Umbilical cord (tissue), 2 donors: Measurements from ENCODE around the gene SLC7A10. TPM values are rescaled to one million over a fixed set of nuclear protein-coding genes. Genes with fewer than 3 reads are reported as not detected.
A peak's percentile ranks its signal among the peaks of the same experiment; 100 is the strongest.
"Not testable (repeated sequence)": the region's sequence is repeated elsewhere in the genome, so short reads cannot be mapped to it uniquely, and the experiment has no call there.

Experiments used
- DNase-seq: peaks from one replicate; pipeline ENCODE4 v3.0.0-alpha.2; 2015; ENCODE audit warnings: low spot score
- total RNA-seq: library from RNA; depleted of rRNA; stranded (reverse); fragments of >200 nt; gene quantifications from one replicate; pipeline ENCODE4 v1.2.3, GENCODE V29; 2014; ENCODE audit warnings: low replicate concordance; ENCODE audit not compliant: insufficient read depth

The SLC7A10 gene
- total RNA-seq, 1 donor from 2014 or later = not detected

DNA sequence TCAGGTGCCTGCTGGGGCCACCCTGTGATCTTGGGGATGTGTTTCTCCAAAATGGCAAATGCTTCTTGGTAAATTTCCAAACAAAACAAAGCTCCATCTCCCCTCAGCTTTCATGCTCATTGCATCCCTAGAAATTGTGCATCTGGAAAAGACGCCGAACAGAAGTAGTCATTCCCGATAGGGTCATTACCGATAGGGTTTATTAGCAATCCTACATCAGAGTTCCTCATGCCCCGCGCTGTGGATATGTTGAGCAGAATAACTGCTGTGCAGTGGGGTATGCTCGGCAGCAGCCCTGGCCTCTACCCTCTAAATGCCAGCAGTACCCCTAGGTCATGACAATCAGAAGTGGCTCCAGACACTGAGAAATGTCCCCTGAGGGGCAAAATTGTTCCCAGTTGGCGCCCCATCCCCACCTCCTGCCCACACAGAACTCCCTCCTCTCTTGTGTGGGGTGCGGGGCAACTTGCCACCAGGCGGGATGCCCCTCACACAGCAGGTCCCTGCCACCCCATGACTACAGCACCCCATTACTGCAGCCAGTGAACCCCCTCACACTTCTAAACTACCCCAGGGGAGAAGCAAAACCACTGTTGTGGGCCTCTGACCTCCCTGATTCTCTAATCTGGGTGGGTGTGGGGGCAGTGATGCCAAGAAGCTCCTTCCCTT is 13.0 kb upstream of the SLC7A10 start:
- DNase-seq = no peak

DNA sequence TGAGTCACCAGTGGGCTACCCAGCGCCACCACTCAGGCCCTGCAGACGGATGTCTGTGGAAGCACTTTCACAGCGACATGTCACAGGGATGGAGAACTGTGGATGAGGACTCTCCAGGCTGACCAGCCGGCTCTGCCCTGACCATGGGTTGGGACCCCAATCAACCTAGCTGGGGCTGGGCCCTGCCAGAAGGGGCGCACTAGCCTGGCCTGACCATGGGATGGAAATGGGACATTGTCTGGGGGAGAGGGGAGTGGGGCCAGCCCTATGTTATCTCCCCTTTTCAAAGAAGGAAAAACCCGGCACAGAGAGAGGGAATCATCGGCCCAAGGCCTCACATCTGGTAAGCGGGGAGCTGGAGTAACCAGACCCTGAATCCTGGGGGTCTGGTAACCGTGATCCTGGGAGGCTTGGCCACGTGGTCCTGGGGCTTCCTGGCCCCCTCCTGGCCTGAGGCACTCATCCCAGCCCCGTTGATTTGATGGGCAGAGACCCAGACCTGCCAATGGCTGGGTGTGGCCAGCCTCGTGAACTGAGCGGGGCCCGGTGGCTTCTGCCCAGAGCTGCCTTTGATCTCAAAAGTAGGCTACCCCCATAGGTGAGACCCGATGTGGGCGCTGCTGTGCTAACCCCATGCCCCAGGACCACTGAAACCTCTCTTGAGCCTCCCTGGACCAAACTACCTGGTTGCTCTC is 11.2 kb upstream of the SLC7A10 start:
- DNase-seq = no peak

DNA sequence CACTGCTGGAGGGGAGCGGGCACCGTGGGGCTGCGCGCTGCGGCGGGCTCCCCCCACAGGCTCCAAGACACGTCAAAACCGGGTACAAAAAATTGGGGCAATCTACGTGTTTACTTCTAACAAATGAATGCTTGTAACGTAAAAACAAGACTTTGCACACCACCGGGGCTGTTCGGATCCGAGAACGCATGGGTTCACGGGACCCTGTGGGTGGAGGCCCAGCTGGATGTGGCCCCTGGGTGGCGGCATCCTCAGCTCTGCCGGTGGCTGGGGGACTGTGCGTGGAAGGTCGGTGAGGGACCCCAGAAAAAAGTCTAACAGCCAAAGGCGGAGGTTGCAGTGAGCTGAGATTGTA is 10.3 kb upstream of the SLC7A10 start:
- no peak for DNase-seq

DNA sequence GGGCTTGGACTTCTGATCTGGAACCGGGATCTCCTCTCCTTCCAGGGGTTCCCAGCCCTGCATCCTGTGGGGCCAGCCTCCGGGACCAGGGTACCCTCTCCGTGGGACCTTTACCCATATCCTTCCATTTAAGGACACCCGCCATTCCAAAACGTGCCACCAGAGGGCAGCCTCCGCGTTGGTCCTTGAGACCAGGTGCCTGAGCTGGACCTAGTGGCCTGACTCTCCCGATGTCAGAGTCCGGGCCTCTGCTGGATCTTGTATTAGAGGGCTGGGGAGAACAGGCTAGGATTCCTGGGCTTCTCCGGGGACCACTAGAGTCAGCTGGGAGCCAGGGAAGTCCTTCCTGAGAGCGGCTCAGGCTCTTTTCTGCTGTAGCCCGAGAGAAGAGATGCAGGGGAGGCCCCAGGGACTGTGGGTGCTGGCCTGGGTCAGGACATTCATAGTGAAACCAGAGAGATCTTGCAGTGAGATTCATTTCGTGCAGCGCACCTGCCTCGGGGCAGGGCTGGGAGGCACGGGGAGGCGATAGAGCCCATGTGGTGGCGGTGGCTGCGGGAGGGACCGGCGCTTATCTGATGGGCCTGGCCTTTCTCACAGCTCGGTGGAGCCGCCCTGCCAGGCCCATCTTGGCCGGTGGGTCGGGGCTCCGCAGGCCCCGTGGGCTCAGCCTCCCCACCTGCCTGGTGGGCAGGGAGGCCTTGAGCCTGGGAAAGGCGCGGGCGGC is 9.8 kb upstream of the SLC7A10 start:
- DNase-seq = peak; percentile 63

DNA sequence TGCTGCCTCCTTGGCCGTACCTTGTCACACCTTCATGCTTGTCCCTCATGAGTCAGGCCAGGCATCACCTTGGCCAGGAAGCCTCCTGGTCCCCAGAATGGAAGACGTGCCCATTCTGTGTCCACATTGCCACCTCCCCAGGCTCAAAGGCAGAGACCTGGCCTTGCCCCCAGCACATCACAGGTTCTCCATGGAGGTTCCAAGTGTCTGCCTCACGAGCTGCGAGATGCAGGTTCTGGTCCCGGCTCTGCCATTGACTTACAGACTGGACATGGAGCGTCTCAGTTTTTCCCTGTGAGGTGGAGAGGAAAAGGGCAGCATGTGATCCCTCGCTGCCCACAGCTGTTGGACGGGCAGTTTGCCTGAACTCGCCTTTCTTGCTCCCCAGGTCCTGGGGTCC is 9.1 kb upstream of the SLC7A10 start:
- DNase-seq = no peak

DNA sequence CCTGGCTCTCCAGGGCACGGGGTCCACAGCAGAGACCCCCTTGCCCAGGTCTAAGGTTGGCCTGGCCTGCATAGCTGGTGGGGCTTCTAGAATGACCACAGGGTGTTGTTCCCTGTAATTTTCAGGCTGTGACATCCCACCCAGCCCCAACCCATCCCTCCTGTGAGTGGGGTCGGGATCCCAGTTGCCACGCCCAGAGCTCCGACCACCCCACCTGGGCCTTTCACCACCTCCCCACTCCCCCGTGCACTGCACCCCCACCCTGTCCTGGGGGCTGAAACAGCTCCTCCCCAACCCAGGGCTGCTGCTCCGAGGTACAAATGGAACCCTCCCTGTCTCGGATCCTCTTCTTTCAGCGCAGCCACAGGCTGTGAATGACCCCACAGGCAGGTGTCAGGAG is 8.4 kb upstream of the SLC7A10 start:
- no peak for DNase-seq

DNA sequence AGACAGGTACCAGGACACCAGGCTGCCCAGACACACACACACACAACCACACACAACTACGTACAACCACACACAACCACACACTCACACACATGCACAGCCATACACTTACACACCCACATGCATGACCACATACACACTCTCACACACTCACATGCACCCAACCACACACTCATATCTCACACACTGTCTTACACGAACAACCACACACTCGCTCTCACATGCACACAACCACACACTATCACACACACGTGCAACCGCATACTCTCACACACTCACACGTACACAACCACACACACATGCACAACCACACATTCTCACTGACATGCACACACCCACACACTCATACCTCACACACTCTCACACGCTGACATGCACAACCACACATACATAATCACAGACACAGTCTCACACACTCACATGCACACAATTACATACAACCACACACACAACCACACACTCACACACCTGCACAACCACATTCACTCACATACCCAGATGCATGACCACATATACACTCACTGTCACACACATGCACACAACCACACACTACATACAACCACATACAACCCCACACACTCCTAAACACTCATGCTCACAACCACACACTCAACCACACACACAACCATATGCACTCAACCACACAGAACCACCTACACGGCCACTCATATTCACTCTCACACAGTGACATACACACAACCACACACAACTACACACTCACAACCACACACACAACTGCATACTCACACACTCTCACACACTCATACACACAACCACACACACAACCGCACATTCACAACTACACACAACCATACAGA is 7.6 kb upstream of the SLC7A10 start:
- no peak for DNase-seq

DNA sequence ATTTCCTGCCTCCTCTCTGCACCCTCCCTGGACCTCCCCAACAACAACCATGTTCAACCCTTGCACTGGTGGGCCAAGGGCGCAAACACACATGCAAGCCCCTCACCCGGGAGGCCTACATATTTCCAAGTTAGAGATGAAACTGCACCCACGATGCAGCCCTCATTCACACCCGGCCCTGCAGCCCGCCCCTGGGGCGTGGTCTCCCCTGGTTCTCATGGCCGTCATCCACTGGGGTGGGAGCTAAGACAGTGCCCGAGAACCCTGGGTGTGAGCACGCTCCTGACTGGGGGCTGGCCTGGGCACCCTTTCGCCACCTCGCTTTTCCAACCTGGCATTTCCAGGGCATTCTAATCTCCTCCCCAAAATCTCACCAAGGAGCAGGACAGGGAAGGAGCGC is 7.0 kb upstream of the SLC7A10 start:
- DNase-seq = no peak

DNA sequence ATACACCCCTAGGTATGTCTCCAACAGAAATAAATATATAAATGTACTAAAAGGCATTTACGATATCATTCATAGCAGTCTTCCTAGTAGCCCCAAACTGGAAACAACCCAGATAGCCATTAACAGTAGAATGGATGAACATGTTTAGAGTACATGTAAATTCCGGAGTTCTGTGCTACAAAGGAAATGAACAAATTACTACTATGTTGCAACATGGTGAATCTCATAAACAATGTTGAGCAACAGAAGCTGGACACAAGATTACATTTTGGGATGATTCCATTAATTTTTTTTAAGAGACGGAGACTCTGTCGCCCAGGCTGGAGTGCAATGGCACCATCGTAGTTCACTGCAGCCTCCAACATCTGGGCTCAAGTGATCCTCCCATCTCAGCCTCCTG is 5.9 kb upstream of the SLC7A10 start:
- DNase-seq = no peak

DNA sequence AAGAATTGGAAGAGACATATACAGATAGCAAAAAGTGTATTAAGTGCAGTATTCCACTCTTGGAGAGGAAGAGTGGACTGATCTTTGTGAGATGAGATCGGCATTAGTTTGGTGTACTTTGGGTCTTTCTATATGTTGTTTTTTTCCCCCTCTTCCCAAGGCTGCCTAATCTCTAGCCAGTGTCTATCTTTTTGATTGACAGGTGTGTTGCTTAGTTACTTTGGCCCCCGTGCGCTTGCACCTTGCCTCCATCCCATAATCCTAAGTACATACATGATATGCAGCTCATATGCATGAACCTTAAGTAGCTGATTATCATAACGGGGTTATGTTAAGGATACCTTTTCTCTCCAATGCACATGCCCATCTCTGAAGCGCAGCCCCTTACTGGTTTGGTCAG is 4.3 kb upstream of the SLC7A10 start:
- no peak for DNase-seq

DNA sequence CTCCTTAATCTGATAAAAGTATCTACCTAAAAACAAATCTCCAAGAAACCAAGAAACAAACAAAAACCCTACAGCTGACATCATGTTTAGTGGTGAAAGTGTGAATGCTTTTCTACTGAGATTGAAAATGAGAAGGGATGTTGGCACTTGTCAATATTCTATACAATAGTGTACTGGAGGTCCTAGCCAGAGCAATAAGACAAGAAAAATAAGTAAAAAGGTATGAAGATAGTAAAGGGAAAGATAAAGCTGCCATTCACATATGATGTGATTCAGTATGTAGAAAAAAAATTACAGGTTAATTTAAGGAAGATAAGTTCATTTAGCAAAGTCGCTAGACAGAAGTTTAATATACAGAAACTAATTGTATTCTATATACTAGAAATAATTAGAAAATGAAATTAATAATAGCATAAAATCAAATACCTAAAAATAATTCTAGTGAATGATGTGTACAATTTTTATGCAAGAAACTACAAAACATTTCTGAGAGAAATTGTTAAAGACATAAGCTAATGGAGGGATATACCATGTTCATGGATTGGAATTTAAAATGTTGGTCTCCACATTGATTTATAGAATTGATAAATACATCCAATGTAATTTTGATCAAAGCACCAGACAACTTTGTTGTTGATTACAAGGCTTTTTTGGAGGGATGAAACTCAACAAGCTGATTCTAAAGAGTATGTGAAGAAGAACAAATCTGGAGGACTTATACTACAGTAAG is 2.4 kb upstream of the SLC7A10 start:
- DNase-seq = no peak

DNA sequence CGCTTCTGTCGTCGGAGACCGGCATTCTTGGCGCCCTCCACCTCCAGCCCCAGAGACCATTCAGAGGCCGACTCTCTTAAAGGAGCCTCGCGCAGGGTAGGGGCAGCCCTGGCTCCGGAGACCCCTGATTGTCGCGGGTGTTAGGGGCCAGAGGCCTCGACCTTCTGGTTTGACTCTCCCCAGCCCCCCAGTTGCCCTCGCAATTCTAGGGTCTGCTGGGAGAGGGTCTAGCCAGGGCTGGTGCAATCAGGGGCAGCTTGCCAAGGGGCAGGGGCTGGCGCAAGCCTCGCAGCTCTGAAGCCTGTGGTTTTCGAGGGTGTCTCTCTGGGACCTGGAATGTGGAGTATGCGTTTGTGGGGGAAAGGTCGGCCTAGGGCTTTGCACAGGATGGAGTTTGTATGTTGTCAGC is 1.6 kb upstream of the SLC7A10 start:
- DNase-seq = no peak

DNA sequence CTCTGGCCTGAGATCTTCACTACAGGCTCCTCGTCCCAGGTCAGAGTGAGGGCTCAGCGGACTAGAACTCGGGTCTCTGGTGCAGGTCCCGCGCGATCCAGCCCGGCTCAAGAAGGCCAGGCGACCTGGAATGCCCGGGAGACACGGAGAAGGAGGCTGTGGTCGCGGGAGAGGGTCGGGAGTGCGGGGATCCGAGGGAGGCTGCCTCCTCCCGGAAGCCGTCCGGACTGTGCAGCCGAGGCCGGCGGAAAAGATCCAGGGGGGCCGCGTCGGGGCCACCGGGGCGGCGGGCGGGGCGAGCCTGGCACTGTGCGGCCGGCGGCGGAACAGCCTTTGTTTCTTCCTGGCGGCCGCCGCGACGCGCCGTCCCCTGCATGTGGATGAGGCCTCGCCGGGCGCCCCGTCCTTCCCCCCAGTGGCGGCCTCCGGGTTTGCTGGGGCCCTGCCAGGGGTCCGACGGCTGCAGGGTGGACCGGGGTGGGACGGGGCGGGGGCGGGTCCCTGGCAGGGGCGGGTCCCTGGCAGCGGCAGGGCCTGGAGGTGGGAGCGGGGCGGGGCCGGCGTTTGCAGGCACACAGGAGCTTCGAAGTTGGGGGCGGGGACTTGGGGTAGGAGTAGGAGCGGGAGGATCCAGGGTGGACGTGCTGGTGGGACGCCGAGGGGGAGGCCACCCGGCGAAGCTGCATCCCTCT is 1.0 kb upstream of the SLC7A10 start:
- no peak for DNase-seq

DNA sequence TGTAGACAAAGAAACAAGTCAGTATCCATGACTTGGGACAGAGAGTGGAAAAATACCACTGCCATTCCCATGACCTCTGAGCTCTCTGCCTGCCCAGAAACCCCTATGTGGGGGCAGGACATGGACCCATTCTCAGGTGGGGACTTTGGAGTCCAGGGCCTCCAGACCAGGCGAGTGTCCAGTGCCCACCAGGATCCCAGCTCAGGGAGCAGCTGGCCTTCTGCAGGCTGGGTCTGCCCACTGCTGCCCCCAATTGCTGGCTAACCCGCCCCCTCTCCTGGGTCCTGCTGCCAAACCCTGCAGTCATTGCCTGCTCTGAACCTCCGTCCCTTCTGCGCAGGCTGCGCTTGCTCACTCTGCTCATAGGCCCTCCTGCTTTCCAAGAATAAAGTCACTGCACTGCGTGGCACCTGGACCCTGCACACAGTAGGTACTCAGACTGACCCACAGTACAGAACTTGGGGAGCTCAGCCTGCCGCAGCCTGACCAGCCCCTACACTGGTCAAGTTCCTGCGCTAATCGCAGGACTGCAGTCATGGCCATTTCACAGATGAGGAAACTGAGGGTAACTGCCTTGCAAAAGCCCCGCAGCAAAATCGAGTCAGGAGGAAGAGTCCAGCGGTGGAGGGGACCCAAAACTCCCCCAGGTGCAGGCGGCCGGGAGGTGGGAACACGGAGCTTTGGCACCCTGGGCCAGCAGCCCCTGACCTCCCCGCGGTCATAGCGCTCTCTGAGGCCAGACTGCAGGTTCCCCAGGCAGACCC is 774 bp downstream of the SLC7A10 start:
- DNase-seq = no peak

DNA sequence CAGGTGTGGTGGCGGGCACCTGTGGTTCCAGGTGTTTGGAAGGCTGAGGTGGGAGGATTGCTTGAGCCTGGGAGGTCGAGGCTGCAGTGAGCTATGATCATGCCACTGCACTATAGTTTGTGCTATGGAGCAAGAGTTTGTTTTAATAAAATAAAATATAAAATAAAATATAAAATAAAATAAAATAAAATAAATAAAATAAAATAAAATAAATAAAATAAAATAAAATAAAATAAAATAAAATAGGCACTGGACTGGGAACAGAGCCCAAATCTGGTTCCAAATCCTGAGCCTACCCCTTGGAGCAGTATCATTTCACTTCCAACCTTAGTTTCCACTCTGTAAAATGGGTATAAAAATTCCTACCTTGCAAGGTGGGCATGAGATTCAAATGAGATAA is 3.4 kb downstream of the SLC7A10 start:
- DNase-seq = not testable (repeated sequence)

DNA sequence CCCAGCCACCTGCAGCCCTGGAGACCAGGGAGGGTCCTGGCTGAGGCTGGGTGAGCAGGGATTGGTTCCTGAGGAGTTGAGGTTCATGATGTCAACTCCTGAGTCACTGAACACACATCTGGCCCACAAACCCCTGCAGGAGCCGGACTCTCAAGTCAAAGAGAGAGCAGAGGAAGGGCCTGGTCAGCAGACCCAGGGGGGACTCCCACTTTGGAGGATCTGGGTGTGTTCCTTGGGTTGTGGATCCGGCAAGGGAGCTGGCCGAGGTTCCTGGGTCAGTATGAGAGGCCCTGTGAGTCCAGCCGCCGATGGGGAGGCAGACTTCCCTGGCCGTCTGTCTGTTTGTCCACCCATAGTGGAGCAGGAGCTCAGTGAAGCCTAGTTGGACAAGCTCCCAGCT is 4.0 kb downstream of the SLC7A10 start:
- DNase-seq = no peak

DNA sequence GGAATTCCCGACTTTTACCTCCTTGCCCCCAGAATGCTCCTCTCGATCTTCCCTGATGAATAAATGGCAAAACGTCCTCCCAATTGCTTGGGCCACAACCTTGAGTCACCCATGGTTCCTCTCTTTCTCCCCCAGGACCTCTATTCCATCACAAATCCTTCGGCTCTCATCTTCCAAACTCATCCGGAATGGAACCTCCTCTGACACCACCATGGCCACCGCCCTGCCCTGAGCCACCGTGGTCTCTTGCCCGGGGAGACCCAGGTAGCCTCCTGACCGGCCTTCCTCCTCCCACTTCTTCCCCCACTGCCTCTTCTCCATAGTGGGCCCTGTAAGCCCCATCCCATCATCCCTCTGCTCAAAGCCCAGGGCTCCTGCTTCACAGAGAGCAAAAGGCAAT is 4.9 kb downstream of the SLC7A10 start:
- DNase-seq = no peak

DNA sequence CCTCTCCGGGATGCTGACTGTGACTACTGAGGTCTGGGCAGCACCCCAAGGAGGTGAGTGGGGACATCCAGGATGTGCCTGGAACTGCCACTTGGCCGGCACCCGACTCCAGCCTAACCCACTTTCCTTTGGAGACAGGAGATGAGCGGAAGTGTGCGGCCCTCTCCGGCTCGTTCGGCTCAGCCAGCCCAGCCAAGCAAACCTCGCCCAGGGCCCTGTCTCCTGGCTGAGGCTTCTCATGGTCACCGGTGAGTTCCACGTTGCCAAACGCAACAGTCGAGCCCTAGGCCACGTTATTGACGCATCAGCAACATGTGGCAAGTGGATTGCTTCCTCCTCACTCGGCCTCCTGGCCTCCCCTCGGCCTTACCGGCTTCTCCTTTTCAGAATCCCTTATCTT is 5.5 kb downstream of the SLC7A10 start:
- DNase-seq = no peak

DNA sequence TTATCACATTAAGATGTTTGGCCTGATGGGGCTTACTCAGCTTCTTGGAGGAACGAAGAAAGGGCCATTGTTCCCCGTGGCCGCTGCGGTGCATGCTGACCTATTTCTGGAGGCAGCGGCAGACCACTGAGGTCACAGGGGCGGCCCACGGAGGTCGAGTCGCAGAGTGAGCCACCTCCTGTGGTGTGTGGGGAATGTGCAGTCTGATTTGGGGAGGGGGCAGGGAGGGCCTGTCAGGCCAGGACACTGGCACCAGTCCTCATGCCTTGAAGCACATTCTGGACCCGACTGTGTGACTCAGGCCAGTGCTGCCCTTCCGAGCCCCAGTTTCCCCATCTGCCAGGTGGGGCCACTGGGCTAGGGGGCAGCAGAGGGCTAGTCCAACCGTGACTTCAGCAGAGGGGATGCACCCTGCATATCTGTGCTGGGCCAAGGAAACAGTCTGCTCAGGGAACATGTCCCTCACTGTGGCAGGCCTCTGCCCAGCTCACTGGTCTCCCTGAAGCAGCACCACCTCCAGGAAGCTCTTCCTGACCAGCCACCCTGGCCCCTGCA is 6.3 kb downstream of the SLC7A10 start:
- no peak for DNase-seq

DNA sequence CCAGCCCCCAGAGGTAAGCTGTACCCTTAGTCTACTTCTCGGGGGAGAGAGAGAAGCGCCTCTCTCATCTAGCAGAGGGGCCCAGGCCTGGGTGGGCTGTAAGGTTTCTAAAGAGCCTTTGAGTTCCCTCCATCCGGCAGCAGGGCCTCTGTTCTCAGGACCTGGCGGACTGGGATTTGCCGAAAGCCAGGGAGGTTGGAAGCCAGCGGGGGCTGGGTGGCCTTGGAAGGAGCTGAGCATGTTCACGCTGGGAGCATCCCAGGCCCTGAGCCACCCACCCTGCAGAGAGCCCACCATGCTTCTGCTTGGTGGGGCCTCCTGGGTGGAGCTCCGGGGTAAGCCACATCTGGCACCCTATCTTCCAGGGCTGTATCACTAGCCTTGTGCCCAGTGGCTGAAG is 7.8 kb downstream of the SLC7A10 start:
- no peak for DNase-seq
